Activated CD8-positive, alpha-beta memory T cell treated with anti-CD3 and anti-CD28 coated beads for 4 hours (primary cell): Measurements from ENCODE around the gene SFMBT2.

Experiments
- DNase-seq, 2 donors: peaks; one replicate each; pipeline ENCODE4 v3.0.0-alpha.2; 2020; ENCODE audit warnings: low read depth in 2 of 2

SFMBT2 gene

DNA sequence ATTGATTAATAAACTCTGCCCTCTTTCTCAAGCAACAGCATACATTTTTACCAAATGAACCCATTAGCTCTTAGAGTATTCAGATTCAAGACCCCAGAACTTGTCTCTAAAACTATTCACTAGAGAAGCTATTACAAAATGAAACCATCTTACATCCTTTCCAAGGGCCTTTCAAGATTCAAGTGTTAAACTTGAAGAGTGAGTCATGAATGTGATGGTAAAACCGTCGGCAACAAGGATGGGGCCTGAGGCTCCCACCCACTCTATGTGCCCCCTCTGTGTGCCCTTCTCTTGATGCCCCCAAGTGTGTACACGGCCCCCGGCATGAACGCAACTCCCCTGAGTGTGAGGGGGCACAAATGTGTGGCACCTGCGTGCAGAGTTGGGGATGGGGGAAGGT is 46.4 kb downstream of the SFMBT2 start:
- no peak for DNase-seq

DNA sequence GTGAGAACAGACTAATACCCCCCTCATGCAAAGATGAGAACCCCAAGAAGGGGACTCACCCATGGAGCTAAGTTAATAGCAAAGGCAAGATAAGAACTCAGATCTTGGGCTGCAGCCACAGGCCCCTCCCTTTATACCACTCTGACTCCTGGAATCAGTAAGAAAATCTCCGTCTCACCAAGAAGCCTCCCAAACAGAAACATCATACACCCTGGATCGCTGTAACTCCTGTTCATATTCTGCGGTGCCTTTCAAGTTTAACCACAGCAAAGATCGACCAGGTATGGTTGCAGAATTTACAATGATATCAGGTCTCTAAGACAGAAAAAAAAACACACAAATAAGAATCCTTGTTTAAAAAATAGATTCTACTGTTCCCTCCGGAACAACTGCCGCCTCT is 47.1 kb downstream of the SFMBT2 start:
- DNase-seq: no peak

DNA sequence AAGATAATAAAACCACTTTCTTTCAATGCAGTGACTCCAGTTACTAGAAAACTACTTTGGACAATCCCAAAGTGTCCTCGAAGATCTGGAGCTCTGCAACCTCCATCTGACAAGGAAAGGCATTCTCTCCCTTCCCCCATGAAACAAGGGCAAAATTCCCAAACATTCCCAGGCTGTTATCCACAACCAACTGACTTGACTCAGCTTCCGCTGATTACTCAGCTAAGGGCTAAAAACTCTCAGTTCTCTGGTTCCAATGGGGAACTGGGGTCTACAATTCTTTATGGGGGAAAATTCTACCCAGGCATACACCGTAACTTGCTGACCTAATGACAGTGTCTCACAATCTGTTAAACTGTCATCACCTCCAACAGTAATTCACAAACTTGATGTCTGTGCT is 48.4 kb downstream of the SFMBT2 start:
- DNase-seq: no peak

DNA sequence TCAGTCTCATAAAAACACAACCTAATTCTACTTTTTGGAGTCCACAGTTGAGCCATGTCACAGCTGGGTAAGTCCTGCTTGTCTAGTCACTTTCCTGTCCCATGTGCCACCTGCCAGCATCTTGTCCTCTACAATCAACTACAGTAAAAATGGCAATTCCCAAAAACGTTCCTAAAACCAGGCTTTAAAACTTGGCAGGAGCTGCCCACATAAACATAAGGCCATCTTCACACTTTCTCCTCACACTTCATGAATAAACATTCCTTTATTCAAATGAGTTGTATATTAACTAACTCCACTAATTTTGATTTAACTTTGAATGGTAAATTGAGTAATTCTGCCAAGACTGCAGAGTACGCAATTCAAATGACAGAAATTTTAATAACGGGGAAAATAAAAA is 49.5 kb downstream of the SFMBT2 start:
- no peak for DNase-seq

DNA sequence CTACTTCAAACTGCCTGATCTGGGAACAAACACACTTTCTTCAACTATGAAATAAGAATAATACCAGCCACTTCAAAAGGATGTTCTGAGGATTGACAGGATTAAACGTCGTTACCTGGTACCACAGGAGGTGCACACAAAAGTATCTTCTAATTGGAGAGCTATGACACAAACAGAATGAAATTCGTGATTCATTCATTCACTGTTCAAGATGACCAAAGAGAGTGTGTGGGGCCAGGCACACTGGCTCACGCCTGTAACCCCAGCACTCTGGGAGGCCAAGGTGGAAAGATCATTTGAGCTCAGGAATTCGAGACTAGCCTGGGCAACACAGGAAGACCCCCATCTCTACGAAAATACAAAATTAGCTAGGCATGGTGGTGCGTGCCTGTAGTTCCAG is 50.9 kb downstream of the SFMBT2 start:
- DNase-seq: no peak

DNA sequence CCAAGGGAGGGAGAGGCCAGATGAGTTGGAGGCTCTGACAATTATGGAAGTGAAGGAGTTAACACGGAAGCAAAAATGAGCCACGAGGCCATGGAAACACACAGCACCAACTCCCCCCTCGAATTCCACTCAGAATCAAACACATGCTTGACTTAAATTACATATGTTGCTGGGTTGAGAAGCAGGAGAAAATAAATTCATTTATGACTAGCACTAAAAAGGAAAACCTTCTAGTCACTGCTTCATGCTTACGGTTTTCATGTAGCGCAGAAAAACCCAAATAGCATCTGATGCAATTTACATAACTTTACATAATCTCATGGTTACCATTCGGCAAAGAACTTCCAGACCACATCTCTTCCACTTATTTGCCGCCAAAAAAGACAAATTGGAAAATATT is 51.5 kb downstream of the SFMBT2 start:
- no peak for DNase-seq

DNA sequence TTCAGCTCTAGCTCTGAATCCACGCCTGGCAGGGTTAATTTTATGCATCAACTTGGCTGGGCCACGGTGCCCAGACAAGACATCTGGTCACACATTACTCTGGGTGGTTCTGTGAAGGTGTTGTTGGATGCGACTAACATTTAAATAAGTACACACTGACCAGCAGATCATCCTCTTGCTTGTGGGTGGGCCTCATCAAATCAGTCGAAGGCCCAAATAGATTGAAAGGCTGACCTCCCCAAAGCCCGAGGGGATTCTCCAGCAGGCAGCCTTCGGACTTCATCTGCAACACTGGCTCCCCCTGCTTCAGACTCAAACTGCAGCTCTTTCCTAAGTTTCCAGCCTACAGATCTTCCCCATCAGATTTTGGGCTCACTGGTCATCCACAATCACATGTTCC is 53.6 kb downstream of the SFMBT2 start:
- DNase-seq: no peak

DNA sequence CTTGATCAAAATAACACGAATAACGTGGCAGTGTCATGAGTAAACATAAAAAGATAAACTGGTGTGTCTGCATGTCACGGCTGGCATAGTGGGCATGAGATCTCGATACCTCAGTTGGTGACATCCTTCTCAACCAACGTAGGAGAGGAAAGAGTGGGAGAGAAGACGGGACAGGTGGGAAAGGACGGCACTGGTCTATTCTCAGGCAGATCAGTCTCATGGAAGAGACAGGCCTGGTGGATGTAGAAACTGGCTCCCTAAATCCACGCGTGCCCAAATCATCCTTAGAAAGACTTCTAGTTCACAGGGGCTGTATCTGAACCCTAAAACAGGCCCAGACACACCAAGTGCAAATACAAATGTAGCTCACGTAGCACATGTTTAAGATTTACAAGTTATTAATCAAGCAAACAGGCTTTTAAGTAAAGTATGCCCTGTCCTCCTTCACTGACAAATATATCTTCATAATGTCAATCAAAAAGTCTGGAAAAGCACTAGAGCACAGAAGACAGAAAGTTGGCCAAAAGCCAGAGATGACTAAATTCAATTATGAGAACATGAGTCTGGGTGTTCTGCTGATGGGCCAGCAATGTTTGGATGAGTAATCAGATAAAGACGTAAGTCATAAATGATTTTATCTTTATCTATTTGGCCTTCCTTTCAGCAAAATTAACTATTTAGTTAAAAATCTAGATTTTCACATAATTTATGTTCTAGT is 56.3 kb downstream of the SFMBT2 start:
- no peak for DNase-seq

DNA sequence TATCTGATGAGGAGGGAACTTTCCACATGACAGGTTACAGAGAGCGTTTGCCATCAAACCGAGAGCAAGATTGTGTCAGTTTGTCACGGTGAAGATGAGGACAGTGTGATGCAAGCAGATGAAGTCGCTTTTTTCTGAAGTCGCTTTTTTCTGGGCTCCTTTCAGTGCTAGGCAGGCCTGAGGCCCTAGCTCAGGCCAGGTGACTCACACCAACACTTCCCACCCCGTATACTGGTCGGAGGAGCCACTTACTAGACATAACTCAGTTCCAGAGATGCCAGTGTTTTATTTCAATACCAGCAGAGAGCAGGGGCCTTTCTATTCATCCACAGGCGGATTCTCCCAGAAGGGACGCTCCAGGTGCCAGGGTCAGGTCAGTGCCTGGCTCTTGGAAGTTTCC is 58.9 kb downstream of the SFMBT2 start:
- no peak for DNase-seq

DNA sequence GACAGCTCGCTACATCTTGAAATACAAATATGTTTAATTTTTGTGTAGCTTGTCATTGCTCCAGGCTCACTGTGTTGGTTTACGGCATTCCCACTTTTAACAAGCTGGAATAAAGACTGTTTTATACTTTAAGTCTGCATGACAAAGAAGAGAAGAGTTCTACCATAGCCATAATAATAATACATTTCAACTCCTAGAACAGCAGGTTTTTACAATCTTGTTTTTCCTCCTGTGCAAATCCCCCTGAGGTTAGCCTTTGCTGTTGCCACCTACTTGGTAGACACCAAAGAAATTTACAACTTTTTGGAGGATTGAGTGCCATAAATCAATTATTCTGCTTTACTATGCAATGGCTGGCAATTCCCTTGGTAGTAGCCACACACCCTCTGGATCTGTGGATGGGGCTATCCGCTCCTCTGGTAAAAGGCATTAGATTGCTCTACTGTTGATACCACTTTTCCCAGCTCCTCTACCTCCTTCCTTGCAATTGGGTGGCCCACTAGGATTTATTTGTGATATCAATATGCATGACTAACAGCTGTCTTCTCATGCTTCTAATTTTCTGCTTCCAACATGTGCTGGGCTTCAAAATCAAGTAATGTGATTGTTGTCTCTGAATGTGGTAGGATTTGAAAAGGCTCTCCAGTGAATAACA is 60.2 kb downstream of the SFMBT2 start:
- DNase-seq: no peak

DNA sequence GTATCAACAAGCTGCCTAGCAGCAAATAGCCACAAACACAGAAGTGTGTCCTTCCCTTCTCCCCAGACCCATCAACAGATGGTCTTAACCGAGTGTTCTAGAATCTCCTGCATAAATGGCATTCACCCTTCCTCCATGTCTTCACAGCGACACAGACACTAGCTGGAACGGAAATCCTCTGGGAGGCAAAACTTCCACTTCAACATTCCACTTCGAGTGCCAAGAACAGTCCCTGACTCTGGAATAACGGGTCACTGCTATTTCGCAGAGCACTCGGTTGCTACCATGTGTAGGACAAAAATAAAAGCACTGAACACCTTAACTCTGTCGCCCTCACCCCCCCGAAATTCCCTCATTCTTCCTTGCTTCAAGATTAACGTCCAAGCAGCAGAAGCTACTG is 65.1 kb downstream of the SFMBT2 start:
- DNase-seq: no peak

DNA sequence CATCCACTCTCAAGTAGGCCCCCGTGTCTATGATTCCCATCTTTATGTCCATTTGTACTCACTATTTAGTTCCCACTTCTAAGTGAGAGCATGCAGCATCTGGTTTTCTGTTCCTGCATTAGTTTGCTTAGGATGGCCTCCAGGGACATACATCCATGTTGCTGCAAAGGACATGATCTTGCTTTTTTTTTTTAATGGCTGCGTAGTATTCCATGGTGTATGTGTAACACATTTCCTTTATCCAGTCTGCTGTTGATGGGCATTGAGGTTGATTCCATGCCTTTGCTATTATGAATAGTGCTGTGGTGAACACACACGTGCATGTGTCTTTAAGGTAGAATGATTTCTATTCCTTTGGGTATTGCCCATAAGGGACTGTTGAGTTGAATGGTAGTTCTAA is 67.8 kb downstream of the SFMBT2 start:
- no peak for DNase-seq

DNA sequence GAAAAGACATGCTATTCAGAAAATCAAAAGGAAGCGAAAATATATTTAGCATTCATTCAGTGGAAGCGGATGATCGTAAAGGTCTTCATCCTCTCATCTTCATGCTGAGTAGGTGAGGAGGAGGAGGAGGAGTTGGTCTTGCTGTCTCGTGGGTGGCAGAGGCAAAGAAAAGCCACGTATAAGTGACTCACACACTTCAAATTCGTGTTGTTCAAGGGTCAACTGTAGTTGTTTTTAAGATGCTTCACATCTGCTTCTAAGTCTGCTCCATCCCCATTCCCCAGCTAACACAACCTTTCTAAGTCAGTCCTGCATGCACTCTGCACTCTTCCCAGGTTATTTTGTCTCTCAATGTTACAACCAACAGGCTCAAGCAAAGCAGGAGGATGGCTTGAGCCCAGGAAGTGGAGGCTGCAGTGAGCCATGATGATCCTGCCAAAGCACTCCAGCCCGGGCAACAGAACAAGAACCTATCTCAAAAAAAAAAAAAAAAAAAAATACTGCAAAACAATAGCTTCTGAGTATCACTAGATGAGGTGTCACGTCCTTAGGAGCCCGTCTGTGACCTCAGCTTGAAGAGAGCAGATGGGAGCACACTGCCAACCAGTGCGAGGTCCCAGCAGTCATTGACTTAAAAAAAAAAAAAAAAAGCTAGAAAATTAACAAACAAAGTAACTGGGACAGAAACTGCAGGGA is 70.5 kb downstream of the SFMBT2 start:
- DNase-seq: no peak

DNA sequence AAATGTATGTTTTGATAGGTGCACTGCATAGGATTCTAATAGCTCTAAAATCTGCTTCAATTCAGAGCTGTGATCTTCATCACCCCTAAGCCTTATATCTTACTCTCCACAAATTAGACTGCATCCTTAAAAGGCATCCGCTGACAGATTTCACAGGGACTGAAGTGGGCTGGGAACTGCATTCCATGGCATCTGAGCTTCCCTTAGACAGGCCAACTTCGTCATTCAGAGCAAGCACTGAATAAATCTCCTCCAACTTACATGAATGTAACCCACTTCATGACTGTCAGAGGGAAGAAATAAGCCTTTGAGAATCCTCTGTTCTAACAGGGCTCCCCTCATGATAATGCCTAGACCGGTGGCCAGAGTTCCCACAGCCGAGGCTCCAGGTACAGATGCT is 71.3 kb downstream of the SFMBT2 start:
- no peak for DNase-seq

DNA sequence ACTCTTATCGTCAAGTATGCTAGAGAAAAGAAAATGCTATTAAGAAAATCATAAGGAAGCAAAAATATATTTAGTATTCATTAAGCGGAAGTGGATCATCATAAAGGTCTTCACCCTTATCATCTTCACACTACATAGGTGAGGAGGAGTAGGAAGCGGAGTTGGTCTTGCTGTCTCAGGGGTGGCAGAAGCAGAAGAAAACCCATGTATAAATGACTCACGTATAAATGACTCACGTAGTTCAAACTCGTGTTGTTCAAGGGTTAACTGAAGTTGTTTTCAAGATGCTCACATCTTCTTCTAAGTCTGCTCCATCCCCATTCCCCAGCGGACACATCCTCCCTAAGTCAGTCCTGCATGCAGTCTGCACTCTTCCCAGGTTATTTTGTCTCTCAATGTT is 72.4 kb downstream of the SFMBT2 start:
- DNase-seq: no peak

DNA sequence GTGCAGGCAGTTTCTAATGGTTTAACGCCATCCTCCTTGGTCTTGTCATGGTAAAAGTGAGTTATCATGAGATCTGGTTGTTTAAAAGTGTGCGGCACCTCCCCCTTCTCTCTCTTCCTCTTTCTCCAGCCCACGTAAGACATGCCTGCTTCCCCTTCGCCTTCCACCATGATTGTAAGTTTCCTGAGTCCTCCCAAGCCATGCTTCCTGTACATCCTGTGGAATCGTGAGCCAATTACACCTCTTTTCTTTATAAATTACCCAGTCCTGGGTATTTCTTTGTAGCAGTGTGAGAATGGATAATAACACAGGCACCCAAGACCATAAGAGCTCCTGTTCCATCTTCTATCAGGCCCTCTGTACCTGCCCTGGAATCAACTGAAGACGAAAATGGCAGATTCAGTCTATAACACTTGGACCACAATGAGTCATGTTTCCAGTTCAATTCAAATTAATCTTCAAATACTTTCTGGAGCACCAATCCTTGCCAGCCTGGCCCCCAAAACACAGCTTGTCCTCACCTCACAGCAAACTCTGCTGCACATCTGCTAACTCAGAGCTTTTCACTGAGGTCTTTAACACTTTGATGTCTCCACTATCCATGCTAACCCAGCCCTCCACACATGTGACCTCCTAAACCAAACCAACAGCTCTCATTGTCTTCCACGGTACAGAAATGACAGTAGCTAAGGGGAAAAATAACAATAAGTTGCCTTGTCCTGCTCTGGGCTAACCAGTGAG is 73.2 kb downstream of the SFMBT2 start:
- no peak for DNase-seq

DNA sequence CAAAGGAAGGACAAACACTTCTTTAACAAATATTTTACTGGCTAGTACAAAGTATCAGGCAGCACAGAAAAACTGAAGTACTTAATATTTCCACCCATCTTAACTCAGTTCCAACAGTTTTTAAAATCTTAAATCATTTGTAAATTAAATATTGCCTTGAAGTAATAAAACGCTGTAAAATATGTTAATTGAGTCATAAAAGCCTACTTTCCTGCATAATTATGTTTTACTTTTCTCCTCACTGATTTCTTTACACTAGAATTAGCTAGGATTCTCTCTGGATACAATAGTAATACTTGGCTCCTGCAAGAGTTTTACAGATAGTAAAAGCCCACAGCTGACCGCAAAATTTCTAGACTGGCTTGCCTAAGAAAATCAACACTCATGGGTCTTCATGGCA is 74.9 kb downstream of the SFMBT2 start:
- DNase-seq: no peak

DNA sequence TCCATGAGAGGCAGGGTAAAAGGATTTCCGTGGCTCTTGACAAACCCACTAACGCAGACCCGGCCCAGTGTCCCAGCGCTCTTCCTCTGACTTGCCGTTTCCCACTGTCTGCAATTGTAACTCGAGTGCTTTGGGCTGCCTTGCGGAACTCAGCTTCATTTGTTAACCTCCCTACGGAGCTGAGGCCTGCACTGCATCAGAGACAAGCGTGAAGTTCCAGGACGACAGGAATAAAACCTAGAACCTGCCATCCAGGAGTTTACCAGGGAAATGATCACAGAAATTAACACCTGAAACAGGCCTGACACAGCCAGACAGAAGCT is 76.2 kb downstream of the SFMBT2 start:
- DNase-seq: no peak

DNA sequence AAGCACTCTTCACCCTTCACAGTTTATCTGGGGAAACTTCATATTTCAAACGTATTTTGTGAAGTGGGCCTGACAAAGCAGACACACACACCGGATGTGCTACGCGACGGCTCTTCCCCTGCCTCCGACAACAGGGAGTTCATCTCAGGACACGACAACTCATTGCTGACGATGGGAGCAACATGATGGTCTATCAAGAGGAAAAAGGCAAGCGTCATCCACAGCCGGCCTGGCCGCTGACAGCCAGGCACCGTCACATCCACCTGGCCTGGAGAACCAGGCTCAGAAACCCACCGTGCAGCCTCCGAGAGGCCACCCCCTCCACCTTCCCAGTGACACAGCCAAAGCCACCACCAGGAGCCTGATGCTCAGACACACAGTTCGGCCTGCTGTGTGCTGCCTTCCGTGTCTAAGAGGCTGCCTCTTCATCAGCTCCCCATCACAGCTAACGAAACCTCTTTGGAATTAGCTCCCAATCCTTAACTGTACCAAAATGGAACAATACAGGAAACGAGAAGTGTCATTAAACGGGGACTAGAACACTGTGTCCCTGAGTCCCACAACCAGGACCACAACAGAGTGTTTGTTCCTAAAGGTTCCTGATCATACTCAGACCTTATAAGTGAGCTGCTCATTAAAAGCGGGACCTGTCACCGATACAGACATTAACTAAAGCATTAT is 76.7 kb downstream of the SFMBT2 start:
- no peak for DNase-seq

DNA sequence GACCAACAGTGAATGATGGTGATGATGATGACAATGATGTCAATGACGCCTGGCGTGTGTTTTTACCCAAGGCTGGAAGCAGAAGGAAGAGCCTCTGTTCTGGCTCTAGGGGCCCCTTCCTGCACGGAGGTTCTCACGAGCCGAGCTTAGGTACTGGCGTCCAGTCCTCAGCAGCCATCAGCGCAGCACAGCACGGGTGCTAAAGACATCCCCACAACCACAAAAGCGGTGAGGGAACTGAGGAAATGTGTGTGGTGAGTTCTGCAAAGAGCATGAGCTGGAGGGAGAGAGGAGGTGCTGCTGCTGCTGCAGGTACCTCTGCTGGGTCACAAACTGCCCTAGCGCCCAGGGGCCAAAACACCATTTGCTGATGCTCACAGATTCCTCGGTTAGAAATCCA is 81.6 kb downstream of the SFMBT2 start:
- DNase-seq: no peak

DNA sequence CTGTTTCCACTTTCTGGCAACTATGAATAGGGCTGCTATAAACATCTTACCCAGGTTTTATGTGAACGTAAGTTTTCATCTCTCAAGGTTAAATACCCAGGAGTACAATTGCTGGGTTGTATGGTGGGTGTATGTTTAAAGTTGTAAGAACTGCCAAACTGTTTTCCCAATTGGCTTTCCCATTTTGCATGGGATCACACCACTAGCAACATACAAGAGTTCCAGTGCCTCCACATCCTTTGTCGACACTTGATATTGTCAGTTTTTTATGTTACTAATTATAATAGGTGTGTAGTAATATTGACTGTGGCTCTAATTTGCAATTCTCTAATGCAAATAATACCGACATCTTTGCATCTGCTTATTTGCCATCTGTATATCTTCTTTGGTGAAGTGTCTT is 82.9 kb downstream of the SFMBT2 start:
- DNase-seq: no peak

DNA sequence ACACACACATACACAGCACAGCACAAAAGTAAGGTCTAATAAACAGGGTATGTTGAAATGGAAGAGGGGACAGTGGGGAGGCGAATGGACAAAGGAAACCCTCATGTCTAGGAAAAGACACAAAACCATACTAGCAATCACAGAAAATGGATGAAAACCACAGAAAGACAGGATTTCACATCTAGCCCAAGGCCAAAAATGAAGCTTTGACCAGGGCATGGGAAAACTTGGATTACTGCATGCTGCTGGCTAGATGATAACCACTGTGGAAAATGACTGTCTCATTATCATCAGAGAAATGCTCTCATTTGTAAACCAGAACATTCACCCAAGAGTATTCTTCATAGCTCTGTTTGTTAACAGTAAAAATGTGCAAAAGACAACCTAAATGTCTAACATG is 88.2 kb downstream of the SFMBT2 start:
- DNase-seq: no peak
